Epithelial cell of proximal tubule (primary cell): ENCODE data around the gene LONP2. TPM values are rescaled to one million over a fixed set of nuclear protein-coding genes. Genes with fewer than 3 reads are reported as not detected.

Experiments used
- DNase-seq: peaks from one replicate; pipeline ENCODE4 v3.0.0-alpha.2; 2011; ENCODE audit warnings: low read depth
- H3K4me3 ChIP-seq: 2 replicates; pipeline ENCODE4 v1.5.1; 2011; ENCODE audit warnings: low read depth, mild to moderate bottlenecking, low read length
- CTCF ChIP-seq: conservative IDR thresholded peaks from 2 replicates; pipeline ENCODE4 v1.5.1; 2012; ENCODE audit warnings: low read depth, mild to moderate bottlenecking, low read length
- total RNA-seq: library from RNA; depleted of rRNA; stranded (reverse); fragments of >200 nt; gene quantifications from 2 replicates; pipeline ENCODE4 v1.2.3, GENCODE V29; 2015

The LONP2 gene
- total RNA-seq, 1 donor from 2014 or later: 23.7 TPM

- H3K4me3 ChIP-seq: no peak overlapping the region
- TF ChIP-seq CTCF: no peak
- no peak for DNase-seq
Measured at GRCh38 chr16:48206594-48207242, 37.4 kb upstream of the LONP2 start.

GRCh38 chr16:48210747-48211146 is 33.4 kb upstream of the LONP2 start:
- no peak for DNase-seq
- TF ChIP-seq CTCF: no peak
- no peak overlapping the region for H3K4me3 ChIP-seq

- no peak for DNase-seq
- H3K4me3 ChIP-seq: no peak overlapping the region
- TF ChIP-seq CTCF: no peak
Measured at GRCh38 chr16:48212033-48212432, 32.1 kb upstream of the LONP2 start.

- DNase-seq: no peak
- no peak for TF ChIP-seq CTCF
Measured at GRCh38 chr16:48215738-48216137, 28.4 kb upstream of the LONP2 start.

GRCh38 chr16:48217708-48218107 is 26.4 kb upstream of the LONP2 start:
- TF ChIP-seq CTCF: no peak
- DNase-seq: no peak
- no peak overlapping the region for H3K4me3 ChIP-seq

More at GRCh38 chr16:48215738-48216137, 28.4 kb upstream of the LONP2 start:
- H3K4me3 ChIP-seq: no peak overlapping the region

- no peak for TF ChIP-seq CTCF
- DNase-seq: no peak
- no peak overlapping the region for H3K4me3 ChIP-seq
Measured at GRCh38 chr16:48218473-48218872, 25.6 kb upstream of the LONP2 start.

GRCh38 chr16:48220891-48221290 is 23.2 kb upstream of the LONP2 start:
- H3K4me3 ChIP-seq: no peak overlapping the region
- DNase-seq: no peak
- TF ChIP-seq CTCF: no peak
